NT2/D1 (cell line): ENCODE data around the gene CEP170.
"Not testable (repeated sequence)": the region's sequence is repeated elsewhere in the genome, so short reads cannot be mapped to it uniquely, and the experiment has no call there.

Experiments
- YY1 ChIP-seq: IDR thresholded peaks from 2 replicates; pipeline ENCODE4 v1.6.1; 2011; ENCODE audit not compliant: insufficient read length, insufficient read depth
- ZNF274 ChIP-seq: IDR thresholded peaks from 2 replicates; pipeline ENCODE4 v1.6.1; 2011; ENCODE audit warnings: mild to moderate bottlenecking, low read depth, low read length

DNA sequence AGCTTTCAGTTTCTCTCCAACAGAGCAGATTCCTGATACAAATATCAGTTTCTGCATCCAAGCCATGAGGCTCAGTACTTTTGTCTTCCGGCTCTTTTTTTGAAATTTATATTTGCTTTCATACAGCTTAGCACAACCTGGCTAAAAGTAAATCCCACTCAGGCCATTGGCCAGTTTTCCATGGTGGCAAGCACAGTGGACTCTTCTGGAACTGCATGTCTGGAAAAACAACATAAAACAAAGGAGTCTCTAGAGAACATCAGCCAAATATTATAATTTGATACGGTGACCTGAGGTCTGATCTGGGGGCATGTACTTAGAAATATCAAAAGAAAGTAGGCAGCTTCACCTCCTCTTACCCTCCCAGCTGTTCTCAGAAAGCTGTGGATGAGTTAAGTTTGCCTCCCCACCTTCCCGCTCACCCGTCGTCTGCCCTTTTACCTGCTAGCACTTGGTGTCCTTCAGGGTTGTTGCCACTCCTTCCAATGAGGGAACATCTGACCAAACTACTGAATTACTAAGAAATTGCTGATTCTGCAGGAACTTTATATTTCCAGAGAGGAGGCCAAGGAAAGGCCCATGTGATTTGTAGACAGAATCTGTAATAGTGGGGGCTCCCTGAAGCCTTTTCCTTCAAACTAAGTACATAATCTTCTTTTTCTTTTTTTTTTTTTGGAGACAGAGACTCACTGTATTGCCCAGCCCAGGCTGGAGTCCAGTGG lies 136.3 kb downstream of the CEP170 start:
- TF ChIP-seq ZNF274, YY1: not testable (repeated sequence)
